GM23338 (cell line): ENCODE measurements around the gene ITGAL.

Experiments used
- CREB1 ChIP-seq: fragments of 250-450 bp; sonication (Bioruptor Pico); IDR thresholded peaks from 2 replicates; pipeline ENCODE4 v1.5.0; 2020; ENCODE audit warnings: low read depth, mild to moderate bottlenecking, moderate library complexity
- EZH2 ChIP-seq: fragments of 200-600 bp; sonication (generic); IDR thresholded peaks from one replicate; pipeline ENCODE4 v1.8.0; 2017; ENCODE audit warnings: antibody characterized with exemption, mild to moderate bottlenecking, low read depth; ENCODE audit not compliant: unreplicated experiment
- EZH2phosphoT487 ChIP-seq: fragments of 200-600 bp; sonication (generic); IDR thresholded peaks from one replicate; pipeline ENCODE4 v1.8.1; 2018; ENCODE audit warnings: antibody characterized with exemption; ENCODE audit not compliant: unreplicated experiment
- JUNB ChIP-seq: IDR thresholded peaks from one replicate; pipeline ENCODE4 v1.6.1; 2016; ENCODE audit warnings: antibody characterized with exemption; ENCODE audit not compliant: unreplicated experiment
- NANOG ChIP-seq: IDR thresholded peaks from 2 replicates; pipeline ENCODE4 v1.6.1; 2016; ENCODE audit warnings: antibody characterized with exemption, borderline replicate concordance
- POLR2AphosphoS5 ChIP-seq: IDR thresholded peaks from 2 replicates; pipeline ENCODE4 v1.6.1; 2016; ENCODE audit warnings: antibody characterized with exemption, low read depth
- STAT1 ChIP-seq: IDR thresholded peaks from one replicate; pipeline ENCODE4 v1.6.1; 2016; ENCODE audit warnings: antibody characterized with exemption; ENCODE audit not compliant: unreplicated experiment
- ZNF114 ChIP-seq: fragments of 250-450 bp; sonication (Bioruptor Pico); IDR thresholded peaks from 2 replicates; pipeline ENCODE4 v1.5.0; 2020; ENCODE audit warnings: mild to moderate bottlenecking, moderate library complexity
- ZNF331 ChIP-seq: fragments of 250-450 bp; sonication (Bioruptor Pico); IDR thresholded peaks from 2 replicates; pipeline ENCODE4 v1.5.0; 2020; ENCODE audit warnings: low read depth, mild to moderate bottlenecking, moderate library complexity
- TF ChIP-seq, protein P1 (sequence below), 2 experiments: fragments of 200-600 bp in 1 of 2; sonication (generic) in 1 of 2; conservative IDR thresholded peaks; 2 replicates each; pipeline versions ENCODE4 v1.5.1 to v1.6.1; 2016 to 2017; ENCODE audit warnings: antibody characterized with exemption in 2 of 2, low read depth in 2 of 2, mild to moderate bottlenecking in 2 of 2, moderate library complexity in 1 of 2
- TF ChIP-seq, protein P2 (sequence below): IDR thresholded peaks from 2 replicates; pipeline ENCODE4 v1.6.1; 2016; ENCODE audit warnings: antibody characterized with exemption
- TF ChIP-seq, protein P3 (sequence below): IDR thresholded peaks from one replicate; pipeline ENCODE4 v1.6.1; 2018; ENCODE audit warnings: antibody characterized with exemption; ENCODE audit not compliant: unreplicated experiment
- TF ChIP-seq, protein P4 (sequence below): fragments of 250-450 bp; sonication (Bioruptor Pico); IDR thresholded peaks from 2 replicates; pipeline ENCODE4 v1.5.0; 2020; ENCODE audit warnings: mild to moderate bottlenecking, moderate library complexity

DNA sequence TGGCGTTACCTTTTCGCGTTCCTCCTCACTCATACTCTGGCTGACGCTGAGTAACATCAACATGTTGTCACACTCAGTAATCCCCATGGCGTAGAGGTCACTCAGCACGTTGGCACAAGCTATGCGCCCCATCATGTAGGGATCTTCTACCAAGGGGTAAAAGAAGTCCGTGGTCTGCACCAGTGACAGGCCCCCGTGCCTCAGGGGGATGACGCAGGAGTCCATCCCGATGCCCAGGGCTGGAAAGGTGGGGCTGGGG is 27.5 kb upstream of the ITGAL start:
- TF ChIP-seq, protein P1, sequence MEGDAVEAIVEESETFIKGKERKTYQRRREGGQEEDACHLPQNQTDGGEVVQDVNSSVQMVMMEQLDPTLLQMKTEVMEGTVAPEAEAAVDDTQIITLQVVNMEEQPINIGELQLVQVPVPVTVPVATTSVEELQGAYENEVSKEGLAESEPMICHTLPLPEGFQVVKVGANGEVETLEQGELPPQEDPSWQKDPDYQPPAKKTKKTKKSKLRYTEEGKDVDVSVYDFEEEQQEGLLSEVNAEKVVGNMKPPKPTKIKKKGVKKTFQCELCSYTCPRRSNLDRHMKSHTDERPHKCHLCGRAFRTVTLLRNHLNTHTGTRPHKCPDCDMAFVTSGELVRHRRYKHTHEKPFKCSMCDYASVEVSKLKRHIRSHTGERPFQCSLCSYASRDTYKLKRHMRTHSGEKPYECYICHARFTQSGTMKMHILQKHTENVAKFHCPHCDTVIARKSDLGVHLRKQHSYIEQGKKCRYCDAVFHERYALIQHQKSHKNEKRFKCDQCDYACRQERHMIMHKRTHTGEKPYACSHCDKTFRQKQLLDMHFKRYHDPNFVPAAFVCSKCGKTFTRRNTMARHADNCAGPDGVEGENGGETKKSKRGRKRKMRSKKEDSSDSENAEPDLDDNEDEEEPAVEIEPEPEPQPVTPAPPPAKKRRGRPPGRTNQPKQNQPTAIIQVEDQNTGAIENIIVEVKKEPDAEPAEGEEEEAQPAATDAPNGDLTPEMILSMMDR (conservative IDR thresholded peaks at IDR 0.05; ENCODE audit: low read depth in 2 of 2) = no peak
- TF ChIP-seq EZH2 (no peak), POLR2AphosphoS5 (no peak), EZH2phosphoT487 (no peak), CREB1 (CRISPR knock-in tag) (no peak), NANOG (no peak), STAT1 (no peak), JUNB (no peak), ZNF114 (CRISPR knock-in tag) (no peak), ZNF331 (CRISPR knock-in tag) (no peak)
- TF ChIP-seq, protein P2, sequence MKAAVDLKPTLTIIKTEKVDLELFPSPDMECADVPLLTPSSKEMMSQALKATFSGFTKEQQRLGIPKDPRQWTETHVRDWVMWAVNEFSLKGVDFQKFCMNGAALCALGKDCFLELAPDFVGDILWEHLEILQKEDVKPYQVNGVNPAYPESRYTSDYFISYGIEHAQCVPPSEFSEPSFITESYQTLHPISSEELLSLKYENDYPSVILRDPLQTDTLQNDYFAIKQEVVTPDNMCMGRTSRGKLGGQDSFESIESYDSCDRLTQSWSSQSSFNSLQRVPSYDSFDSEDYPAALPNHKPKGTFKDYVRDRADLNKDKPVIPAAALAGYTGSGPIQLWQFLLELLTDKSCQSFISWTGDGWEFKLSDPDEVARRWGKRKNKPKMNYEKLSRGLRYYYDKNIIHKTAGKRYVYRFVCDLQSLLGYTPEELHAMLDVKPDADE = no peak
- TF ChIP-seq, protein P3, sequence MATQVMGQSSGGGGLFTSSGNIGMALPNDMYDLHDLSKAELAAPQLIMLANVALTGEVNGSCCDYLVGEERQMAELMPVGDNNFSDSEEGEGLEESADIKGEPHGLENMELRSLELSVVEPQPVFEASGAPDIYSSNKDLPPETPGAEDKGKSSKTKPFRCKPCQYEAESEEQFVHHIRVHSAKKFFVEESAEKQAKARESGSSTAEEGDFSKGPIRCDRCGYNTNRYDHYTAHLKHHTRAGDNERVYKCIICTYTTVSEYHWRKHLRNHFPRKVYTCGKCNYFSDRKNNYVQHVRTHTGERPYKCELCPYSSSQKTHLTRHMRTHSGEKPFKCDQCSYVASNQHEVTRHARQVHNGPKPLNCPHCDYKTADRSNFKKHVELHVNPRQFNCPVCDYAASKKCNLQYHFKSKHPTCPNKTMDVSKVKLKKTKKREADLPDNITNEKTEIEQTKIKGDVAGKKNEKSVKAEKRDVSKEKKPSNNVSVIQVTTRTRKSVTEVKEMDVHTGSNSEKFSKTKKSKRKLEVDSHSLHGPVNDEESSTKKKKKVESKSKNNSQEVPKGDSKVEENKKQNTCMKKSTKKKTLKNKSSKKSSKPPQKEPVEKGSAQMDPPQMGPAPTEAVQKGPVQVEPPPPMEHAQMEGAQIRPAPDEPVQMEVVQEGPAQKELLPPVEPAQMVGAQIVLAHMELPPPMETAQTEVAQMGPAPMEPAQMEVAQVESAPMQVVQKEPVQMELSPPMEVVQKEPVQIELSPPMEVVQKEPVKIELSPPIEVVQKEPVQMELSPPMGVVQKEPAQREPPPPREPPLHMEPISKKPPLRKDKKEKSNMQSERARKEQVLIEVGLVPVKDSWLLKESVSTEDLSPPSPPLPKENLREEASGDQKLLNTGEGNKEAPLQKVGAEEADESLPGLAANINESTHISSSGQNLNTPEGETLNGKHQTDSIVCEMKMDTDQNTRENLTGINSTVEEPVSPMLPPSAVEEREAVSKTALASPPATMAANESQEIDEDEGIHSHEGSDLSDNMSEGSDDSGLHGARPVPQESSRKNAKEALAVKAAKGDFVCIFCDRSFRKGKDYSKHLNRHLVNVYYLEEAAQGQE = no peak
- TF ChIP-seq, protein P4, sequence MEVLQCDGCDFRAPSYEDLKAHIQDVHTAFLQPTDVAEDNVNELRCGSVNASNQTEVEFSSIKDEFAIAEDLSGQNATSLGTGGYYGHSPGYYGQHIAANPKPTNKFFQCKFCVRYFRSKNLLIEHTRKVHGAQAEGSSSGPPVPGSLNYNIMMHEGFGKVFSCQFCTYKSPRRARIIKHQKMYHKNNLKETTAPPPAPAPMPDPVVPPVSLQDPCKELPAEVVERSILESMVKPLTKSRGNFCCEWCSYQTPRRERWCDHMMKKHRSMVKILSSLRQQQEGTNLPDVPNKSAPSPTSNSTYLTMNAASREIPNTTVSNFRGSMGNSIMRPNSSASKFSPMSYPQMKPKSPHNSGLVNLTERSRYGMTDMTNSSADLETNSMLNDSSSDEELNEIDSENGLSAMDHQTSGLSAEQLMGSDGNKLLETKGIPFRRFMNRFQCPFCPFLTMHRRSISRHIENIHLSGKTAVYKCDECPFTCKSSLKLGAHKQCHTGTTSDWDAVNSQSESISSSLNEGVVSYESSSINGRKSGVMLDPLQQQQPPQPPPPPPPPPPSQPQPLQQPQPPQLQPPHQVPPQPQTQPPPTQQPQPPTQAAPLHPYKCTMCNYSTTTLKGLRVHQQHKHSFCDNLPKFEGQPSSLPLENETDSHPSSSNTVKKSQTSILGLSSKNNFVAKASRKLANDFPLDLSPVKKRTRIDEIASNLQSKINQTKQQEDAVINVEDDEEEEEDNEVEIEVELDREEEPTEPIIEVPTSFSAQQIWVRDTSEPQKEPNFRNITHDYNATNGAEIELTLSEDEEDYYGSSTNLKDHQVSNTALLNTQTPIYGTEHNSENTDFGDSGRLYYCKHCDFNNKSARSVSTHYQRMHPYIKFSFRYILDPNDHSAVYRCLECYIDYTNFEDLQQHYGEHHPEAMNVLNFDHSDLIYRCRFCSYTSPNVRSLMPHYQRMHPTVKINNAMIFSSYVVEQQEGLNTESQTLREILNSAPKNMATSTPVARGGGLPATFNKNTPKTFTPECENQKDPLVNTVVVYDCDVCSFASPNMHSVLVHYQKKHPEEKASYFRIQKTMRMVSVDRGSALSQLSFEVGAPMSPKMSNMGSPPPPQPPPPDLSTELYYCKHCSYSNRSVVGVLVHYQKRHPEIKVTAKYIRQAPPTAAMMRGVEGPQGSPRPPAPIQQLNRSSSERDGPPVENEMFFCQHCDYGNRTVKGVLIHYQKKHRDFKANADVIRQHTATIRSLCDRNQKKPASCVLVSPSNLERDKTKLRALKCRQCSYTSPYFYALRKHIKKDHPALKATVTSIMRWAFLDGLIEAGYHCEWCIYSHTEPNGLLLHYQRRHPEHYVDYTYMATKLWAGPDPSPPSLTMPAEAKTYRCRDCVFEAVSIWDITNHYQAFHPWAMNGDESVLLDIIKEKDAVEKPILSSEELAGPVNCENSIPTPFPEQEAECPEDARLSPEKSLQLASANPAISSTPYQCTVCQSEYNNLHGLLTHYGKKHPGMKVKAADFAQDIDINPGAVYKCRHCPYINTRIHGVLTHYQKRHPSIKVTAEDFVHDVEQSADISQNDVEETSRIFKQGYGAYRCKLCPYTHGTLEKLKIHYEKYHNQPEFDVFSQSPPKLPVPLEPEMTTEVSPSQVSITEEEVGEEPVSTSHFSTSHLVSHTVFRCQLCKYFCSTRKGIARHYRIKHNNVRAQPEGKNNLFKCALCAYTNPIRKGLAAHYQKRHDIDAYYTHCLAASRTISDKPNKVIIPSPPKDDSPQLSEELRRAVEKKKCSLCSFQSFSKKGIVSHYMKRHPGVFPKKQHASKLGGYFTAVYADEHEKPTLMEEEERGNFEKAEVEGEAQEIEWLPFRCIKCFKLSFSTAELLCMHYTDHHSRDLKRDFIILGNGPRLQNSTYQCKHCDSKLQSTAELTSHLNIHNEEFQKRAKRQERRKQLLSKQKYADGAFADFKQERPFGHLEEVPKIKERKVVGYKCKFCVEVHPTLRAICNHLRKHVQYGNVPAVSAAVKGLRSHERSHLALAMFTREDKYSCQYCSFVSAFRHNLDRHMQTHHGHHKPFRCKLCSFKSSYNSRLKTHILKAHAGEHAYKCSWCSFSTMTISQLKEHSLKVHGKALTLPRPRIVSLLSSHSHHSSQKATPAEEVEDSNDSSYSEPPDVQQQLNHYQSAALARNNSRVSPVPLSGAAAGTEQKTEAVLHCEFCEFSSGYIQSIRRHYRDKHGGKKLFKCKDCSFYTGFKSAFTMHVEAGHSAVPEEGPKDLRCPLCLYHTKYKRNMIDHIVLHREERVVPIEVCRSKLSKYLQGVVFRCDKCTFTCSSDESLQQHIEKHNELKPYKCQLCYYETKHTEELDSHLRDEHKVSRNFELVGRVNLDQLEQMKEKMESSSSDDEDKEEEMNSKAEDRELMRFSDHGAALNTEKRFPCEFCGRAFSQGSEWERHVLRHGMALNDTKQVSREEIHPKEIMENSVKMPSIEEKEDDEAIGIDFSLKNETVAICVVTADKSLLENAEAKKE (CRISPR knock-in tag) = no peak
